K562 (cell line): ENCODE results near the gene GNAI3. TPM values are rescaled to one million over a fixed set of nuclear protein-coding genes. Genes with fewer than 3 reads are reported as not detected.

Experiments used
- ARNT ChIP-seq, 2 experiments: fragments of 450-650 bp; IDR thresholded peaks; 2 replicates each; pipeline ENCODE4 v1.6.1; 2016; ENCODE audit warnings: mild to moderate bottlenecking in 1 of 2
- E2F3 ChIP-seq: fragments of 250-450 bp; sonication (Bioruptor Pico); IDR thresholded peaks from 2 replicates; pipeline ENCODE4 v1.4.0; 2020; ENCODE audit warnings: mild to moderate bottlenecking
- POLR3A ChIP-seq: IDR thresholded peaks from 2 replicates; pipeline ENCODE4 v1.6.1; 2011; ENCODE audit warnings: borderline replicate concordance, mild to moderate bottlenecking, moderate library complexity; ENCODE audit not compliant: insufficient read length, insufficient read depth; ENCODE audit errors: extremely low read depth
- SP2 ChIP-seq: IDR thresholded peaks from 2 replicates; pipeline ENCODE4 v1.6.1; 2011; ENCODE audit warnings: mild to moderate bottlenecking, low read depth, low read length, moderate library complexity; ENCODE audit not compliant: poor library complexity, severe bottlenecking; ENCODE audit errors: extremely low read depth
- TBP ChIP-seq: optimal IDR thresholded peaks from 2 replicates; pipeline ENCODE3; 2011; ENCODE audit warnings: low read depth, low read length, improper control_type of control experiment
- polyA plus RNA-seq, 8 experiments: library from polyadenylated mRNA; depleted of rRNA in 4 of 8; stranded (reverse) in 5 of 8; unstranded in 3 of 8; fragments of >200 nt; fragmentation: Nextera tagmentation in 2 of 8; fragmentation: Illumina TruSeq in 1 of 8; extraction: Ambion mirVana in 2 of 8; extraction: Trizol in 1 of 8; gene quantifications; 2 replicates each; pipeline versions ENCODE4 v1.2.1 to v1.2.3, GENCODE V29; 2011 to 2014; ENCODE audit warnings: inconsistent platforms in 1 of 8, missing spikeins in 1 of 8
- total RNA-seq, 7 experiments: library from RNA; depleted of rRNA in 6 of 7; stranded (reverse); fragments of >200 nt in 6 of 7; fragmentation: Illumina TruSeq in 2 of 7; extraction: Trizol in 2 of 7; gene quantifications; 2 replicates each; pipeline versions ENCODE4 v1.2.1 to v1.2.3, GENCODE V29; 2011 to 2021; ENCODE audit warnings: low replicate concordance in 1 of 7
- TF ChIP-seq, protein P1 (sequence below): fragments of 150-350 bp; conservative IDR thresholded peaks from 2 replicates; pipeline ENCODE4 v1.6.1; 2014; ENCODE audit warnings: low read length
- TF ChIP-seq, protein P2 (sequence below): fragments of 250-450 bp; sonication (Bioruptor Pico); IDR thresholded peaks from 2 replicates; pipeline ENCODE4 v1.4.0; 2020; ENCODE audit warnings: mild to moderate bottlenecking, moderate library complexity
- TF ChIP-seq, protein P3 (sequence below): fragments of 450-650 bp; IDR thresholded peaks from 2 replicates; pipeline ENCODE4 v1.7.0; 2016; ENCODE audit warnings: borderline replicate concordance
- TF ChIP-seq, protein P4 (sequence below), 2 experiments: IDR thresholded peaks; 2 replicates each; pipeline ENCODE4 v1.6.1; 2012; ENCODE audit warnings: improper control_type of control experiment in 2 of 2, low read depth in 2 of 2, low read length in 2 of 2, borderline replicate concordance in 1 of 2
- TF ChIP-seq, protein P5 (sequence below): fragments of 250-450 bp; sonication (Bioruptor Pico); IDR thresholded peaks from 2 replicates; pipeline ENCODE4 v1.8.0; 2021; ENCODE audit warnings: borderline replicate concordance, mild to moderate bottlenecking, moderate library complexity; ENCODE audit not compliant: poor library complexity, severe bottlenecking
- TF ChIP-seq, protein P6 (sequence below): fragments of 450-650 bp; formaldehyde crosslinking; IDR thresholded peaks from 2 replicates; pipeline ENCODE4 v1.4.0; 2020; ENCODE audit warnings: mild to moderate bottlenecking, mixed read lengths

The GNAI3 gene
- total and polyA plus RNA-seq, 9 of the 15 experiments (the other 6 are each of a cell fraction or from before 2014, with no cell fraction given), result 6.3 to 13.2 (median 8.9) TPM

DNA sequence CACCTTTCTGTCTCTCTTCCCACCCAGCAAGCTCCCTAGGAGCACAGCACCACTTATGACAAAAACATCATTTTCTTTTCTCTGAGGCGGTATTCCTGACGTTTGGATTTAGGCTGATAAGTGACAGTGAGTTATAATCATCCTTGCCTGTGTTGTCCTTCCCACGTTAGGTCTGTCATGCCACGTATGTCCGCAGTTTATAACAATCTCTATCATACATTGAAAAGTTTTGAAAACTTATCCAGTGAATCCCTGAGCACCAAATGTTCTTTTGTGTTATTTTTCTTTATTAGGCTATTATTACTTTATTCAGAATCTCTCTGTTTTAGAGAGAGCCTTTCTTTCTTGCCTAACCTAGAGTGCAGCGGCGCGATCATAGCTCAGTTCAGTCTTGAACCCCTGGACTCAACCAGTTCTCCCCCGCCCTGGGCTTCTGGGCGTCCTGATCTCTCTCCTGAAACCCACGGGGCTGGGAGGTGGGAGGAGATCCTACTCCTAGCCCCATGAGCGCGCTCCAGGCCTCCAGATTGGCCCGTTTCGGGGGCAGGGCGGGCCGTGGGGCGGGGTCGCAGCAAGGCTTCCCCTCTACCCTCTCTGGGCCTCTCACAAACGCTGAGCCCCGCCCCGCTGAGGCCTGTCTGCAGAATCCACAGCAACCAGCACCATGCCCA, 119.2 kb downstream of the GNAI3 start, which contains the start of gene GSTM2 (continued):
- TF ChIP-seq SP2 (peak; percentile 25), ARNT (IDR thresholded peaks at IDR 0.05) (peak in 1 of 2 experiments; percentile 13; a peak in 1 of 4 replicates), TBP (peak; percentile 84), POLR3A (peak; percentile 39), E2F3 (CRISPR knock-in tag) (no peak)
- TF ChIP-seq, protein P1, sequence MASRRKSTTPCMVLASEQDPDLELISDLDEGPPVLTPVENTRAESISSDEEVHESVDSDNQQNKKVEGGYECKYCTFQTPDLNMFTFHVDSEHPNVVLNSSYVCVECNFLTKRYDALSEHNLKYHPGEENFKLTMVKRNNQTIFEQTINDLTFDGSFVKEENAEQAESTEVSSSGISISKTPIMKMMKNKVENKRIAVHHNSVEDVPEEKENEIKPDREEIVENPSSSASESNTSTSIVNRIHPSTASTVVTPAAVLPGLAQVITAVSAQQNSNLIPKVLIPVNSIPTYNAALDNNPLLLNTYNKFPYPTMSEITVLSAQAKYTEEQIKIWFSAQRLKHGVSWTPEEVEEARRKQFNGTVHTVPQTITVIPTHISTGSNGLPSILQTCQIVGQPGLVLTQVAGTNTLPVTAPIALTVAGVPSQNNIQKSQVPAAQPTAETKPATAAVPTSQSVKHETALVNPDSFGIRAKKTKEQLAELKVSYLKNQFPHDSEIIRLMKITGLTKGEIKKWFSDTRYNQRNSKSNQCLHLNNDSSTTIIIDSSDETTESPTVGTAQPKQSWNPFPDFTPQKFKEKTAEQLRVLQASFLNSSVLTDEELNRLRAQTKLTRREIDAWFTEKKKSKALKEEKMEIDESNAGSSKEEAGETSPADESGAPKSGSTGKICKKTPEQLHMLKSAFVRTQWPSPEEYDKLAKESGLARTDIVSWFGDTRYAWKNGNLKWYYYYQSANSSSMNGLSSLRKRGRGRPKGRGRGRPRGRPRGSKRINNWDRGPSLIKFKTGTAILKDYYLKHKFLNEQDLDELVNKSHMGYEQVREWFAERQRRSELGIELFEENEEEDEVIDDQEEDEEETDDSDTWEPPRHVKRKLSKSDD, result no peak
- TF ChIP-seq, protein P2, sequence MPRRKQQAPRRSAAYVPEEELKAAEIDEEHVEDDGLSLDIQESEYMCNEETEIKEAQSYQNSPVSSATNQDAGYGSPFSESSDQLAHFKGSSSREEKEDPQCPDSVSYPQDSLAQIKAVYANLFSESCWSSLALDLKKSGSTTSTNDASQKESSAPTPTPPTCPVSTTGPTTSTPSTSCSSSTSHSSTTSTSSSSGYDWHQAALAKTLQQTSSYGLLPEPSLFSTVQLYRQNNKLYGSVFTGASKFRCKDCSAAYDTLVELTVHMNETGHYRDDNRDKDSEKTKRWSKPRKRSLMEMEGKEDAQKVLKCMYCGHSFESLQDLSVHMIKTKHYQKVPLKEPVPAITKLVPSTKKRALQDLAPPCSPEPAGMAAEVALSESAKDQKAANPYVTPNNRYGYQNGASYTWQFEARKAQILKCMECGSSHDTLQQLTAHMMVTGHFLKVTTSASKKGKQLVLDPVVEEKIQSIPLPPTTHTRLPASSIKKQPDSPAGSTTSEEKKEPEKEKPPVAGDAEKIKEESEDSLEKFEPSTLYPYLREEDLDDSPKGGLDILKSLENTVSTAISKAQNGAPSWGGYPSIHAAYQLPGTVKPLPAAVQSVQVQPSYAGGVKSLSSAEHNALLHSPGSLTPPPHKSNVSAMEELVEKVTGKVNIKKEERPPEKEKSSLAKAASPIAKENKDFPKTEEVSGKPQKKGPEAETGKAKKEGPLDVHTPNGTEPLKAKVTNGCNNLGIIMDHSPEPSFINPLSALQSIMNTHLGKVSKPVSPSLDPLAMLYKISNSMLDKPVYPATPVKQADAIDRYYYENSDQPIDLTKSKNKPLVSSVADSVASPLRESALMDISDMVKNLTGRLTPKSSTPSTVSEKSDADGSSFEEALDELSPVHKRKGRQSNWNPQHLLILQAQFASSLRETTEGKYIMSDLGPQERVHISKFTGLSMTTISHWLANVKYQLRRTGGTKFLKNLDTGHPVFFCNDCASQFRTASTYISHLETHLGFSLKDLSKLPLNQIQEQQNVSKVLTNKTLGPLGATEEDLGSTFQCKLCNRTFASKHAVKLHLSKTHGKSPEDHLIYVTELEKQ (CRISPR knock-in tag), result no peak
- TF ChIP-seq, protein P3, sequence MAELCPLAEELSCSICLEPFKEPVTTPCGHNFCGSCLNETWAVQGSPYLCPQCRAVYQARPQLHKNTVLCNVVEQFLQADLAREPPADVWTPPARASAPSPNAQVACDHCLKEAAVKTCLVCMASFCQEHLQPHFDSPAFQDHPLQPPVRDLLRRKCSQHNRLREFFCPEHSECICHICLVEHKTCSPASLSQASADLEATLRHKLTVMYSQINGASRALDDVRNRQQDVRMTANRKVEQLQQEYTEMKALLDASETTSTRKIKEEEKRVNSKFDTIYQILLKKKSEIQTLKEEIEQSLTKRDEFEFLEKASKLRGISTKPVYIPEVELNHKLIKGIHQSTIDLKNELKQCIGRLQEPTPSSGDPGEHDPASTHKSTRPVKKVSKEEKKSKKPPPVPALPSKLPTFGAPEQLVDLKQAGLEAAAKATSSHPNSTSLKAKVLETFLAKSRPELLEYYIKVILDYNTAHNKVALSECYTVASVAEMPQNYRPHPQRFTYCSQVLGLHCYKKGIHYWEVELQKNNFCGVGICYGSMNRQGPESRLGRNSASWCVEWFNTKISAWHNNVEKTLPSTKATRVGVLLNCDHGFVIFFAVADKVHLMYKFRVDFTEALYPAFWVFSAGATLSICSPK, result no peak
- TF ChIP-seq, protein P4, sequence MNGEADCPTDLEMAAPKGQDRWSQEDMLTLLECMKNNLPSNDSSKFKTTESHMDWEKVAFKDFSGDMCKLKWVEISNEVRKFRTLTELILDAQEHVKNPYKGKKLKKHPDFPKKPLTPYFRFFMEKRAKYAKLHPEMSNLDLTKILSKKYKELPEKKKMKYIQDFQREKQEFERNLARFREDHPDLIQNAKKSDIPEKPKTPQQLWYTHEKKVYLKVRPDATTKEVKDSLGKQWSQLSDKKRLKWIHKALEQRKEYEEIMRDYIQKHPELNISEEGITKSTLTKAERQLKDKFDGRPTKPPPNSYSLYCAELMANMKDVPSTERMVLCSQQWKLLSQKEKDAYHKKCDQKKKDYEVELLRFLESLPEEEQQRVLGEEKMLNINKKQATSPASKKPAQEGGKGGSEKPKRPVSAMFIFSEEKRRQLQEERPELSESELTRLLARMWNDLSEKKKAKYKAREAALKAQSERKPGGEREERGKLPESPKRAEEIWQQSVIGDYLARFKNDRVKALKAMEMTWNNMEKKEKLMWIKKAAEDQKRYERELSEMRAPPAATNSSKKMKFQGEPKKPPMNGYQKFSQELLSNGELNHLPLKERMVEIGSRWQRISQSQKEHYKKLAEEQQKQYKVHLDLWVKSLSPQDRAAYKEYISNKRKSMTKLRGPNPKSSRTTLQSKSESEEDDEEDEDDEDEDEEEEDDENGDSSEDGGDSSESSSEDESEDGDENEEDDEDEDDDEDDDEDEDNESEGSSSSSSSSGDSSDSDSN (IDR thresholded peaks at IDR 0.05; ENCODE audit: borderline replicate concordance in 1 of 2, low read depth in 2 of 2, low read length in 2 of 2), result 0 out of 4 replicates have a peak, but pooled peaks of 1 of the 2 experiments have one; percentile 56
- TF ChIP-seq, protein P5, sequence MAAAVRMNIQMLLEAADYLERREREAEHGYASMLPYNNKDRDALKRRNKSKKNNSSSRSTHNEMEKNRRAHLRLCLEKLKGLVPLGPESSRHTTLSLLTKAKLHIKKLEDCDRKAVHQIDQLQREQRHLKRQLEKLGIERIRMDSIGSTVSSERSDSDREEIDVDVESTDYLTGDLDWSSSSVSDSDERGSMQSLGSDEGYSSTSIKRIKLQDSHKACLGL, result no peak
- TF ChIP-seq, protein P6, sequence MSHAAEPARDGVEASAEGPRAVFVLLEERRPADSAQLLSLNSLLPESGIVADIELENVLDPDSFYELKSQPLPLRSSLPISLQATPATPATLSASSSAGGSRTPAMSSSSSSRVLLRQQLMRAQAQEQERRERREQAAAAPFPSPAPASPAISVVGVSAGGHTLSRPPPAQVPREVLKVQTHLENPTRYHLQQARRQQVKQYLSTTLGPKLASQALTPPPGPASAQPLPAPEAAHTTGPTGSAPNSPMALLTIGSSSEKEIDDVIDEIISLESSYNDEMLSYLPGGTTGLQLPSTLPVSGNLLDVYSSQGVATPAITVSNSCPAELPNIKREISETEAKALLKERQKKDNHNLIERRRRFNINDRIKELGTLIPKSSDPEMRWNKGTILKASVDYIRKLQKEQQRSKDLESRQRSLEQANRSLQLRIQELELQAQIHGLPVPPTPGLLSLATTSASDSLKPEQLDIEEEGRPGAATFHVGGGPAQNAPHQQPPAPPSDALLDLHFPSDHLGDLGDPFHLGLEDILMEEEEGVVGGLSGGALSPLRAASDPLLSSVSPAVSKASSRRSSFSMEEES, result no peak
